CD4-positive, CD25-positive, alpha-beta regulatory T cell (primary cell): Measurements from ENCODE around the gene RAPGEF5. TPM values are rescaled to one million over a fixed set of nuclear protein-coding genes. Genes with fewer than 3 reads are reported as not detected.

Experiments
- ATAC-seq, 2 donors: fragments of 150-1000 bp; cut with Tn5 transposase; one replicate each; pipeline ENCODE4 v1.10.0; 2021; ENCODE audit warnings: low read depth in 2 of 2, moderate number of reproducible peaks in 2 of 2, moderate library complexity in 1 of 2
- DNase-seq, 3 donors: peaks; one replicate each; pipeline versions ENCODE4 v3.0.0 to v3.0.0-alpha.2; 2012 to 2022; ENCODE audit warnings: mixed read lengths in 1 of 3
- H3K27ac ChIP-seq: one replicate; pipeline ENCODE4 v1.7.0; 2013; ENCODE audit warnings: mild to moderate bottlenecking, low read length; ENCODE audit not compliant: insufficient read depth, poor library complexity, severe bottlenecking
- H3K27me3 ChIP-seq: one replicate; pipeline ENCODE4 v1.7.0; 2013; ENCODE audit warnings: low read length; ENCODE audit not compliant: control insufficient read depth, insufficient read depth
- H3K36me3 ChIP-seq: one replicate; pipeline ENCODE4 v1.7.0; 2013; ENCODE audit warnings: mild to moderate bottlenecking, low read length, moderate library complexity; ENCODE audit not compliant: control insufficient read depth, insufficient read depth
- H3K4me1 ChIP-seq: 2 replicates; pipeline ENCODE4 v1.7.0; 2013; ENCODE audit warnings: mild to moderate bottlenecking, low read length; ENCODE audit not compliant: insufficient read depth, control insufficient read depth, poor library complexity, severe bottlenecking
- H3K4me3 ChIP-seq: one replicate; pipeline ENCODE4 v1.7.0; 2013; ENCODE audit warnings: low read depth, mild to moderate bottlenecking, low read length, moderate library complexity
- H3K9me3 ChIP-seq, 2 experiments: 1 replicate in 1 of 2; 2 replicates in 1 of 2; pipeline ENCODE4 v1.7.0; 2013; ENCODE audit warnings: low read length in 2 of 2, mild to moderate bottlenecking in 1 of 2, moderate library complexity in 1 of 2; ENCODE audit not compliant: control insufficient read depth in 2 of 2
- H3K27ac Mint-ChIP-seq, 3 donors: one replicate each; pipeline ENCODE4 v1.8.0; 2020 to 2022; ENCODE audit warnings: mild to moderate bottlenecking in 3 of 3, mixed read lengths in 3 of 3, moderate library complexity in 2 of 3
- H3K27me3 Mint-ChIP-seq: one replicate; pipeline ENCODE4 v1.8.0; 2022; ENCODE audit warnings: mild to moderate bottlenecking, mixed read lengths
- H3K36me3 Mint-ChIP-seq: one replicate; pipeline ENCODE4 v1.8.0; 2020; ENCODE audit warnings: mixed read lengths
- H3K4me1 Mint-ChIP-seq, 4 donors: one replicate each; pipeline ENCODE4 v1.8.0; 2020 to 2022; ENCODE audit warnings: mixed read lengths in 4 of 4, mild to moderate bottlenecking in 1 of 4
- H3K4me3 Mint-ChIP-seq, 4 donors: one replicate each; pipeline ENCODE4 v1.8.0; 2020 to 2022; ENCODE audit warnings: mild to moderate bottlenecking in 4 of 4, mixed read lengths in 4 of 4, moderate library complexity in 3 of 4
- H3K9me3 Mint-ChIP-seq, 7 donors: one replicate each; pipeline ENCODE4 v1.8.0; 2020 to 2022; ENCODE audit warnings: mixed read lengths in 7 of 7, mild to moderate bottlenecking in 3 of 7, moderate library complexity in 2 of 7
- polyA plus RNA-seq, 4 donors: library from polyadenylated mRNA; unstranded; fragments of 300-500 nt; fragmentation: Illumina TruSeq; gene quantifications; one replicate each; pipeline ENCODE4 v1.2.3, GENCODE V29; 2021
- total RNA-seq: library from RNA; stranded (reverse); gene quantifications from one replicate; pipeline ENCODE4 v1.2.3, GENCODE V29; 2022

Gene RAPGEF5
- total and polyA plus RNA-seq, 5 donors from 2014 or later: not detected

GRCh38 chr7:22329816-22330524 lies 27.0 kb downstream of the RAPGEF5 start:
- no peak for DNase-seq
- Mint-ChIP-seq H3K27ac (no peak overlapping the region), H3K36me3 (no peaks in the 10 kb centered on the region), H3K4me3 (no peak overlapping the region), H3K9me3 (peaks cover 0 to 2% (median 0%) of the 10 kb centered on the region in 7 donors), H3K27me3 (no peaks in the 10 kb centered on the region), H3K4me1 (no peaks in the 10 kb centered on the region)
- no peaks in the 10 kb centered on the region for H3K27me3 ChIP-seq
- no peak overlapping the region for H3K27ac ChIP-seq
- H3K4me3 ChIP-seq: no peak overlapping the region
- H3K36me3 ChIP-seq: no peaks in the 10 kb centered on the region
- no peaks in the 10 kb centered on the region for H3K4me1 ChIP-seq
- H3K9me3 ChIP-seq: no peaks in the 10 kb centered on the region
- ATAC-seq: no peak

- Histone ChIP-seq H3K36me3 (no peaks in the 10 kb centered on the region), H3K27me3 (no peaks in the 10 kb centered on the region), H3K4me1 (no peaks in the 10 kb centered on the region), H3K4me3 (no peak overlapping the region), H3K27ac (no peak overlapping the region), H3K9me3 (no peaks in the 10 kb centered on the region)
- H3K36me3 Mint-ChIP-seq: no peaks in the 10 kb centered on the region
- ATAC-seq (no peak), DNase-seq (no peak)
- H3K9me3 Mint-ChIP-seq: peaks cover 0 to under 1% (median 0%) of the 10 kb centered on the region in 7 donors
- no peaks in the 10 kb centered on the region for H3K4me1 Mint-ChIP-seq
- H3K27me3 Mint-ChIP-seq: no peaks in the 10 kb centered on the region
- H3K27ac Mint-ChIP-seq: no peak overlapping the region
- H3K4me3 Mint-ChIP-seq: no peak overlapping the region
Observed at GRCh38 chr7:22326181-22326580, 30.8 kb downstream of the RAPGEF5 start.

- H3K27ac ChIP-seq: no peak overlapping the region
- H3K9me3 Mint-ChIP-seq: no peaks in the 10 kb centered on the region
- H3K36me3 Mint-ChIP-seq: no peaks in the 10 kb centered on the region
- H3K4me3 ChIP-seq: no peak overlapping the region
- H3K36me3 ChIP-seq: no peaks in the 10 kb centered on the region
- H3K4me1 ChIP-seq: no peaks in the 10 kb centered on the region
- H3K9me3 ChIP-seq: no peaks in the 10 kb centered on the region
- no peaks in the 10 kb centered on the region for H3K27me3 Mint-ChIP-seq
- no peak overlapping the region for H3K27ac Mint-ChIP-seq
- DNase-seq: no peak
- ATAC-seq: no peak
- no peak overlapping the region for H3K4me3 Mint-ChIP-seq
- H3K4me1 Mint-ChIP-seq: no peaks in the 10 kb centered on the region
- no peaks in the 10 kb centered on the region for H3K27me3 ChIP-seq
Observed at GRCh38 chr7:22325671-22326070, 31.3 kb downstream of the RAPGEF5 start.

GRCh38 chr7:22323714-22324113 lies 33.2 kb downstream of the RAPGEF5 start:
- Histone ChIP-seq H3K36me3 (no peaks in the 10 kb centered on the region), H3K4me1 (no peaks in the 10 kb centered on the region), H3K4me3 (no peak overlapping the region), H3K27me3 (no peaks in the 10 kb centered on the region), H3K27ac (no peak overlapping the region), H3K9me3 (no peaks in the 10 kb centered on the region)
- H3K27ac Mint-ChIP-seq: no peak overlapping the region
- no peaks in the 10 kb centered on the region for H3K36me3 Mint-ChIP-seq
- H3K9me3 Mint-ChIP-seq: peaks cover 0 to 3% (median 0%) of the 10 kb centered on the region in 7 donors
- no peaks in the 10 kb centered on the region for H3K27me3 Mint-ChIP-seq
- no peak for DNase-seq
- H3K4me1 Mint-ChIP-seq: no peaks in the 10 kb centered on the region
- no peak for ATAC-seq
- no peak overlapping the region for H3K4me3 Mint-ChIP-seq

- Mint-ChIP-seq H3K36me3 (no peaks in the 10 kb centered on the region), H3K4me1 (no peaks in the 10 kb centered on the region), H3K27me3 (no peaks in the 10 kb centered on the region), H3K27ac (no peak overlapping the region), H3K9me3 (peaks cover 0 to 3% (median 0%) of the 10 kb centered on the region in 7 donors), H3K4me3 (no peak overlapping the region)
- no peaks in the 10 kb centered on the region for H3K9me3 ChIP-seq
- H3K4me3 ChIP-seq: no peak overlapping the region
- no peak for DNase-seq
- H3K27me3 ChIP-seq: no peaks in the 10 kb centered on the region
- no peaks in the 10 kb centered on the region for H3K4me1 ChIP-seq
- ATAC-seq: no peak
- no peaks in the 10 kb centered on the region for H3K36me3 ChIP-seq
- H3K27ac ChIP-seq: no peak overlapping the region
Observed at GRCh38 chr7:22320416-22320815, 36.5 kb downstream of the RAPGEF5 start.

GRCh38 chr7:22319424-22320403 lies 37.2 kb downstream of the RAPGEF5 start:
- no peak overlapping the region for H3K4me3 Mint-ChIP-seq
- peaks cover 0 to 3% (median 0%) of the 10 kb centered on the region in 7 donors for H3K9me3 Mint-ChIP-seq
- no peaks in the 10 kb centered on the region for H3K9me3 ChIP-seq
- no peak overlapping the region for H3K27ac Mint-ChIP-seq
- H3K27ac ChIP-seq: no peak overlapping the region
- no peak overlapping the region for H3K4me3 ChIP-seq
- H3K27me3 ChIP-seq: no peaks in the 10 kb centered on the region
- no peak for ATAC-seq
- H3K27me3 Mint-ChIP-seq: no peaks in the 10 kb centered on the region
- no peaks in the 10 kb centered on the region for H3K36me3 ChIP-seq
- H3K36me3 Mint-ChIP-seq: no peaks in the 10 kb centered on the region
- no peaks in the 10 kb centered on the region for H3K4me1 Mint-ChIP-seq
- no peak for DNase-seq
- no peaks in the 10 kb centered on the region for H3K4me1 ChIP-seq

- peaks cover 0 to 5% (median 0%) of the 10 kb centered on the region in 7 donors for H3K9me3 Mint-ChIP-seq
- Histone ChIP-seq H3K27me3 (no peaks in the 10 kb centered on the region), H3K9me3 (no peaks in the 10 kb centered on the region), H3K4me1 (no peaks in the 10 kb centered on the region), H3K27ac (no peak overlapping the region), H3K36me3 (no peaks in the 10 kb centered on the region), H3K4me3 (no peak overlapping the region)
- no peaks in the 10 kb centered on the region for H3K4me1 Mint-ChIP-seq
- no peak overlapping the region for H3K4me3 Mint-ChIP-seq
- ATAC-seq (no peak), DNase-seq (no peak)
- no peaks in the 10 kb centered on the region for H3K27me3 Mint-ChIP-seq
- H3K27ac Mint-ChIP-seq: no peak overlapping the region
- no peaks in the 10 kb centered on the region for H3K36me3 Mint-ChIP-seq
Observed at GRCh38 chr7:22318376-22318775, 38.6 kb downstream of the RAPGEF5 start.
